WTC11 (cell line): ENCODE measurements around the gene LDB2.
"Not testable (repeated sequence)": the region's sequence is repeated elsewhere in the genome, so short reads cannot be mapped to it uniquely, and the experiment has no call there.

Source experiments
- ATF2 ChIP-seq: sonication (generic); formaldehyde crosslinking; IDR thresholded peaks from 2 replicates; pipeline ENCODE4 v1.8.1; 2022; ENCODE audit warnings: low read depth, missing genetic modification reagents, borderline replicate concordance
- ATF3 ChIP-seq: sonication (generic); formaldehyde crosslinking; conservative IDR thresholded peaks from 2 replicates; pipeline ENCODE4 v1.8.1; 2022; ENCODE audit warnings: mild to moderate bottlenecking, missing genetic modification reagents
- CREB1 ChIP-seq: sonication (generic); formaldehyde crosslinking; IDR thresholded peaks from 2 replicates; pipeline ENCODE4 v1.8.0; 2023; ENCODE audit warnings: mild to moderate bottlenecking, missing genetic modification reagents
- USF2 ChIP-seq: sonication (generic); formaldehyde crosslinking; IDR thresholded peaks from 2 replicates; pipeline ENCODE4 v1.8.1; 2023; ENCODE audit warnings: mild to moderate bottlenecking, missing genetic modification reagents, moderate library complexity

- TF ChIP-seq ATF2 (CRISPR knock-in tag); ATF3; USF2; CREB1 (CRISPR knock-in tag): not testable (repeated sequence)
Observed at GRCh38 chr4:16523526-16523925, 374.9 kb downstream of the LDB2 start.
